Suprapubic skin (tissue), 4 donors: ENCODE data around the gene SH2D1A. TPM values are rescaled to one million over a fixed set of nuclear protein-coding genes. Genes with fewer than 3 reads are reported as not detected.

Experiments
- DNase-seq, 2 donors: peaks; one replicate each; pipeline ENCODE4 v3.0.0-alpha.2; 2019; ENCODE audit warnings: low spot score in 2 of 2
- H3K27ac ChIP-seq: fragments of 200-600 bp; sonication (generic); one replicate; pipeline ENCODE4 v1.5.1; 2019
- H3K27me3 ChIP-seq: fragments of 200-600 bp; sonication (generic); one replicate; pipeline ENCODE4 v1.5.1; 2019
- H3K36me3 ChIP-seq: fragments of 200-600 bp; sonication (generic); one replicate; pipeline ENCODE4 v1.5.1; 2019
- H3K4me1 ChIP-seq: fragments of 200-600 bp; sonication (generic); one replicate; pipeline ENCODE4 v1.5.1; 2019
- H3K4me3 ChIP-seq: fragments of 200-600 bp; sonication (generic); one replicate; pipeline ENCODE4 v1.5.1; 2019; ENCODE audit warnings: mild to moderate bottlenecking
- H3K9me3 ChIP-seq: fragments of 200-600 bp; sonication (generic); one replicate; pipeline ENCODE4 v1.5.1; 2019
- EP300 ChIP-seq: sonication (generic); formaldehyde crosslinking; IDR thresholded peaks from one replicate; pipeline ENCODE4 v1.6.1; 2017; ENCODE audit warnings: antibody characterized with exemption
- POLR2A ChIP-seq, 2 donors: fragments of 450-650 bp; IDR thresholded peaks; one replicate each; pipeline ENCODE4 v1.6.1; 2017; ENCODE audit warnings: antibody characterized with exemption in 2 of 2, mild to moderate bottlenecking in 2 of 2, moderate library complexity in 2 of 2
- POLR2AphosphoS5 ChIP-seq, 3 donors: sonication (generic); formaldehyde crosslinking; IDR thresholded peaks; one replicate each; pipeline ENCODE4 v1.6.1; 2017; ENCODE audit warnings: antibody characterized with exemption in 3 of 3
- WGBS: methylation state at CpG from one replicate; pipeline ENCODE4 v1.1.5; 2018; 5-methylcytosine and 5-hydroxymethylcytosine counted together
- total RNA-seq, 4 donors: library from RNA; depleted of rRNA; stranded (reverse); fragments of >200 nt; gene quantifications; one replicate each; pipeline ENCODE4 v1.1.0, GENCODE V29; 2016
- TF ChIP-seq, protein P1 (sequence below), 2 donors: fragments of 200-600 bp in 1 of 2; fragments of 450-650 bp in 1 of 2; sonication (generic) in 1 of 2; IDR thresholded peaks; one replicate each; pipeline ENCODE4 v1.5.1; 2016 to 2019; ENCODE audit warnings: antibody characterized with exemption in 2 of 2, mild to moderate bottlenecking in 1 of 2, moderate library complexity in 1 of 2

Gene SH2D1A
- total RNA-seq, 4 donors from 2014 or later, result 0.89 TPM; not detected in 3

DNA sequence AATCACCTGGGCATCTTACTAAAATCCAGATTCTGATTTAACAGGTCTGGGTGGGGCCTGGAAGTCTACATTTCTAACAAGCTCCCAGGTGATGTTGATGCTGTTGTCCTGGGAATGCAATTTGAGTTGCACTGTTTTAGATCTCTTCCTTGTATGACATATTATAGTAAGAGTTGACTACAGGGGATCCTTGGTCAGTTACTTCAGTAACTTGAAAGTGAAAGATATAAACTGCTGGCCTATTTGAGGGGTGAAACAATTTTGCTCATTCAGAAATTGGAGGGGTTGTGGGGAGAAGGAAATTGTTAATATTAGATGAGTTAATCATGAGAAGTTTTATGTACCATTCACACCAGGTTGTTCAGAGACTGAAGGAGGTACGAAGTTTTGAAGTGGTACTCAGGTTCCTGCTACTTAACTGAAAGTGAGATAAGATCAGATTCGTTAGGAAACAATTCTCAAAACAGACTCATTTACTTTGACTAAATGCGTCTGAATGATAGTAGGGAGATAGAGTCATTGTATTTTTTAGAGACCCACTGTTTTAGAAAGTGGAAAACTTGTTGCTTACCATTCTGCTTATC lies 12.5 kb downstream of the SH2D1A start:
- no peaks in the 10 kb centered on the region for H3K36me3 ChIP-seq
- DNase-seq, result no peak
- H3K9me3 ChIP-seq, result no peaks in the 10 kb centered on the region
- H3K27ac ChIP-seq, result no peak overlapping the region
- TF ChIP-seq EP300, result no peak
- TF ChIP-seq POLR2AphosphoS5 (IDR thresholded peaks at IDR 0.05), result no peak
- TF ChIP-seq, protein P1, sequence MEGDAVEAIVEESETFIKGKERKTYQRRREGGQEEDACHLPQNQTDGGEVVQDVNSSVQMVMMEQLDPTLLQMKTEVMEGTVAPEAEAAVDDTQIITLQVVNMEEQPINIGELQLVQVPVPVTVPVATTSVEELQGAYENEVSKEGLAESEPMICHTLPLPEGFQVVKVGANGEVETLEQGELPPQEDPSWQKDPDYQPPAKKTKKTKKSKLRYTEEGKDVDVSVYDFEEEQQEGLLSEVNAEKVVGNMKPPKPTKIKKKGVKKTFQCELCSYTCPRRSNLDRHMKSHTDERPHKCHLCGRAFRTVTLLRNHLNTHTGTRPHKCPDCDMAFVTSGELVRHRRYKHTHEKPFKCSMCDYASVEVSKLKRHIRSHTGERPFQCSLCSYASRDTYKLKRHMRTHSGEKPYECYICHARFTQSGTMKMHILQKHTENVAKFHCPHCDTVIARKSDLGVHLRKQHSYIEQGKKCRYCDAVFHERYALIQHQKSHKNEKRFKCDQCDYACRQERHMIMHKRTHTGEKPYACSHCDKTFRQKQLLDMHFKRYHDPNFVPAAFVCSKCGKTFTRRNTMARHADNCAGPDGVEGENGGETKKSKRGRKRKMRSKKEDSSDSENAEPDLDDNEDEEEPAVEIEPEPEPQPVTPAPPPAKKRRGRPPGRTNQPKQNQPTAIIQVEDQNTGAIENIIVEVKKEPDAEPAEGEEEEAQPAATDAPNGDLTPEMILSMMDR (IDR thresholded peaks at IDR 0.05), result no peak
- no peak for TF ChIP-seq POLR2A (IDR thresholded peaks at IDR 0.05)
- WGBS, result 54% methylated on average over 3 of the region's 3 CpGs
- H3K4me3 ChIP-seq, result no peak overlapping the region
- H3K4me1 ChIP-seq, result no peaks in the 10 kb centered on the region
- H3K27me3 ChIP-seq, result no peaks in the 10 kb centered on the region

DNA sequence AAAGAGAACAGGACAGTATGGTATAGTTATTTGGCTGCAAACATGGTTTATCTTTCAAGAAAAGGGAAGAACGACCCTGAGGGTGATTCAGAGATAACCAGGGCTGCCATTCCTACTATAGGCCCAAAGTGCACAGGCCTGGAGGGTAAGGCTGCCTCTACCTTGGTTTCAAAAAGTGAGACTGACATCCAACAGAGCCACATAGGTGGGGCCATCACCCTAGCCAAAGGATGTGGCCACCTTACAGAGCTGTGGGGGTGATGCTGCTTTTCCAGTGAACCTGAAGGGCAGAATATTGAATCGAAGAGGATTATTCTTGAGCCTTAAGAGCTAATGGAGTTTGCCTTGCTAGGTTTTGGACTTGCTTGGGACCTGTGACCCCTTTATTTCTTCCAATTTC lies 15.7 kb downstream of the SH2D1A start:
- DNase-seq, result no peak

DNA sequence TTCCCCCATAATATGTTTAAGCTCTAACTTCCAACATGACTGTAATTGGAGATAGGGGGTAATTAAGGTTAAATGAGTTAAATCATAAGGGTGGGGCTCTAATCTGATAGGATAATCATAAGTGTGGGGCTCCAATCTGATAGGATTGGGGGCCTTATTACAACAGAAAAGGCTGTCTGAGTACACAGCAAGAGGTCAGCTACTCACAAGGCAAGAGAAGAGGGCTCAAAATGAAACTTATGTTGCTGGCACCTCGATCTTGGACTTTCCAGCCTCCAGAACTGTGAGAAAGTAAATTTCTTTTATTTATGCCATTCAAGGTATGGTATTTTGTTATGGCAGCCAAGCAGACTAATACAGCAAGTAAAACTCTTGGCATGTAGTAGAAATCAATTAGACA lies 16.4 kb downstream of the SH2D1A start:
- H3K27ac ChIP-seq, result no peak overlapping the region
- WGBS, result 52% methylated on average over 1 of the region's 1 CpG
- no peaks in the 10 kb centered on the region for H3K4me1 ChIP-seq
- H3K36me3 ChIP-seq, result no peaks in the 10 kb centered on the region
- TF ChIP-seq EP300 (no peak), POLR2A (IDR thresholded peaks at IDR 0.05) (no peak), POLR2AphosphoS5 (IDR thresholded peaks at IDR 0.05) (no peak)
- TF ChIP-seq, protein P1 (IDR thresholded peaks at IDR 0.05), result no peak
- no peaks in the 10 kb centered on the region for H3K27me3 ChIP-seq
- H3K4me3 ChIP-seq, result no peak overlapping the region
- H3K9me3 ChIP-seq, result no peaks in the 10 kb centered on the region
- DNase-seq, result no peak

More for the DNA sequence above, 15.7 kb downstream of the SH2D1A start:
- 54% methylated on average over 2 of the region's 2 CpGs for WGBS
- Histone ChIP-seq H3K27ac (no peak overlapping the region), H3K9me3 (no peaks in the 10 kb centered on the region), H3K36me3 (no peaks in the 10 kb centered on the region), H3K4me1 (no peaks in the 10 kb centered on the region), H3K27me3 (no peaks in the 10 kb centered on the region), H3K4me3 (no peak overlapping the region)
- no peak for TF ChIP-seq POLR2AphosphoS5 (IDR thresholded peaks at IDR 0.05)
- TF ChIP-seq, protein P1 (IDR thresholded peaks at IDR 0.05), result no peak
- TF ChIP-seq EP300, result no peak
- no peak for TF ChIP-seq POLR2A (IDR thresholded peaks at IDR 0.05)

DNA sequence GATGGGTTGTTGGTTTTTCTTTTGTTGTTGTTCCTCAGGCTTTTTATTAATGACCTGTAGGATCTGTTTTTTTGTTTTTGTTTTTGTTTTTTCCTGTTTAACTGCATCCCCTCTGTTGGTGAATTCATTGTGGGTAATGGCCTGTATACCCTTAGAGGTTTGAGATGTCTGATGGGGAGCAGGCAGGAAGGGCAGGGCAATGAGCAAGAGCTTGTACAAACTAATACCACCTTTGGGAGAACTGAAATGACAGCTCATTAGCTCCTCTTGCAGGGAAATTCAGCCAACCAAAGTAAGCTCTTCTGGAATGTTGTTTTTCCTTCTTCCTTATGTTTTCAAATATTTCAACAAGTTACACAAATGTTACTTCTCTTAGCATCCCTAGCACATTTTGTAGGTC lies 23.4 kb downstream of the SH2D1A start:
- Histone ChIP-seq H3K9me3 (no peaks in the 10 kb centered on the region), H3K27ac (no peak overlapping the region), H3K4me3 (no peak overlapping the region)

DNA sequence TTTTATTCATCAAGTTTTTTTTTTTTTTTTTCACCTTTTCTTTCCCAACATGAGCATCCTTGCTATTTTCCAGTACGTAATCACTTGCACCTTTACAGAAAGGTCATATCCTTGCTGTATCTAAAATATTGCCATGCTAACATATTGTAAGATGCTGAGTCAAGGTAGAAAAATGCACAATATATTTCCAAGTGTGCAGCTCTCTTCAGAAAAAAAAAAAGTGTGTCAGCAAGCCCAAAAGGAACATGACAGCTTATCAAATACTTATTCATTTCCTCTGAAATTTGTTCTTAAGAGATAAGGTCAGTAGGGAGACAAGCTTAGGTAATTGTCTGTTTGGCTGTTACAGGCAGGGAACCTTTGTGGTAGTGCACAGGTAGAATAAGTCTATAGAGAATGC lies 27.0 kb downstream of the SH2D1A start:
- H3K9me3 ChIP-seq, result no peaks in the 10 kb centered on the region
- H3K4me3 ChIP-seq, result no peak overlapping the region
- TF ChIP-seq POLR2AphosphoS5 (IDR thresholded peaks at IDR 0.05), result no peak
- TF ChIP-seq, protein P1 (IDR thresholded peaks at IDR 0.05), result no peak
- no peak for TF ChIP-seq POLR2A (IDR thresholded peaks at IDR 0.05)
- no peak for TF ChIP-seq EP300
- no peak overlapping the region for H3K27ac ChIP-seq
- 76% methylated on average over 1 of the region's 1 CpG for WGBS
- H3K4me1 ChIP-seq, result no peaks in the 10 kb centered on the region
- H3K36me3 ChIP-seq, result no peaks in the 10 kb centered on the region
- H3K27me3 ChIP-seq, result no peaks in the 10 kb centered on the region
- DNase-seq, result no peak

More for the DNA sequence above, 23.4 kb downstream of the SH2D1A start:
- Histone ChIP-seq H3K27me3 (no peaks in the 10 kb centered on the region), H3K4me1 (no peaks in the 10 kb centered on the region), H3K36me3 (no peaks in the 10 kb centered on the region)
- TF ChIP-seq POLR2AphosphoS5 (IDR thresholded peaks at IDR 0.05) (no peak), POLR2A (IDR thresholded peaks at IDR 0.05) (no peak), EP300 (no peak)
- TF ChIP-seq, protein P1 (IDR thresholded peaks at IDR 0.05), result no peak
- DNase-seq, result no peak
